PC-3 (cell line): ENCODE measurements around the gene PRPS1.

ENCODE experiments used
- EZH2 ChIP-seq: fragments of 300-600 bp; sonication (generic); IDR thresholded peaks from one replicate; pipeline ENCODE4 v1.6.1; 2017; ENCODE audit warnings: antibody characterized with exemption, mild to moderate bottlenecking, low read length; ENCODE audit not compliant: unreplicated experiment
- TF ChIP-seq, protein P1 (sequence below): fragments of 300-600 bp; sonication (generic); conservative IDR thresholded peaks from 2 replicates; pipeline ENCODE4 v1.5.1; 2017; ENCODE audit warnings: antibody characterized with exemption, low read depth, mild to moderate bottlenecking, low read length

GRCh38 chrX:107648332-107648731 lies 20.0 kb downstream of the PRPS1 start:
- TF ChIP-seq, protein P1, sequence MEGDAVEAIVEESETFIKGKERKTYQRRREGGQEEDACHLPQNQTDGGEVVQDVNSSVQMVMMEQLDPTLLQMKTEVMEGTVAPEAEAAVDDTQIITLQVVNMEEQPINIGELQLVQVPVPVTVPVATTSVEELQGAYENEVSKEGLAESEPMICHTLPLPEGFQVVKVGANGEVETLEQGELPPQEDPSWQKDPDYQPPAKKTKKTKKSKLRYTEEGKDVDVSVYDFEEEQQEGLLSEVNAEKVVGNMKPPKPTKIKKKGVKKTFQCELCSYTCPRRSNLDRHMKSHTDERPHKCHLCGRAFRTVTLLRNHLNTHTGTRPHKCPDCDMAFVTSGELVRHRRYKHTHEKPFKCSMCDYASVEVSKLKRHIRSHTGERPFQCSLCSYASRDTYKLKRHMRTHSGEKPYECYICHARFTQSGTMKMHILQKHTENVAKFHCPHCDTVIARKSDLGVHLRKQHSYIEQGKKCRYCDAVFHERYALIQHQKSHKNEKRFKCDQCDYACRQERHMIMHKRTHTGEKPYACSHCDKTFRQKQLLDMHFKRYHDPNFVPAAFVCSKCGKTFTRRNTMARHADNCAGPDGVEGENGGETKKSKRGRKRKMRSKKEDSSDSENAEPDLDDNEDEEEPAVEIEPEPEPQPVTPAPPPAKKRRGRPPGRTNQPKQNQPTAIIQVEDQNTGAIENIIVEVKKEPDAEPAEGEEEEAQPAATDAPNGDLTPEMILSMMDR: no peak
- TF ChIP-seq EZH2: no peak
